WTC11 (cell line): ENCODE results near the gene NDUFA3. TPM values are rescaled to one million over a fixed set of nuclear protein-coding genes. Genes with fewer than 3 reads are reported as not detected.

ENCODE experiments used
- ATAC-seq: fragments of 200-7000 bp; cut with Tn5 transposase; 2 replicates; pipeline ENCODE4 v1.10.0; 2021; ENCODE audit warnings: mild to moderate bottlenecking, moderate library complexity
- CTCF ChIA-PET: fragments of 300-600 bp; sonication (Branson Sonifier 250); formaldehyde crosslinking; loops from one replicate; lab custom pipeline; 2021; ENCODE audit warnings: antibody characterized with exemption; lab: Charles Lee
- POLR2A ChIA-PET: fragments of 350-600 bp; sonication (Branson Sonifier 250); formaldehyde crosslinking; loops from one replicate; lab custom pipeline; 2021; ENCODE audit warnings: antibody characterized with exemption; lab: Charles Lee
- DNase-seq: peaks from one replicate; pipeline ENCODE4 v3.0.0; 2021; ENCODE audit warnings: low spot score
- H3K27ac Mint-ChIP-seq: 2 replicates; pipeline ENCODE4 v1.8.0; 2021; ENCODE audit warnings: mixed read lengths
- H3K27me3 Mint-ChIP-seq: 2 replicates; pipeline ENCODE4 v1.8.0; 2021; ENCODE audit warnings: low read depth, mild to moderate bottlenecking, moderate library complexity, mixed read lengths
- H3K36me3 Mint-ChIP-seq: 2 replicates; pipeline ENCODE4 v1.8.0; 2021; ENCODE audit warnings: mixed read lengths
- H3K4me1 Mint-ChIP-seq: 2 replicates; pipeline ENCODE4 v1.8.0; 2022; ENCODE audit warnings: mixed read lengths
- H3K4me3 Mint-ChIP-seq: 2 replicates; pipeline ENCODE4 v1.8.0; 2021; ENCODE audit warnings: mild to moderate bottlenecking, moderate library complexity, mixed read lengths
- H3K9me3 Mint-ChIP-seq: 2 replicates; pipeline ENCODE4 v1.8.0; 2021; ENCODE audit warnings: mixed read lengths
- FOXP4 ChIP-seq: sonication (generic); formaldehyde crosslinking; IDR thresholded peaks from 2 replicates; pipeline ENCODE4 v1.8.0; 2022; ENCODE audit warnings: mild to moderate bottlenecking, missing genetic modification reagents
- KAT7 ChIP-seq: sonication (generic); formaldehyde crosslinking; IDR thresholded peaks from 2 replicates; pipeline ENCODE4 v1.8.1; 2023; ENCODE audit warnings: missing genetic modification reagents, mild to moderate bottlenecking, borderline replicate concordance
- MAX ChIP-seq: sonication (generic); formaldehyde crosslinking; IDR thresholded peaks from 2 replicates; pipeline ENCODE4 v1.8.0; 2022; ENCODE audit warnings: mild to moderate bottlenecking, missing genetic modification reagents
- TEAD4 ChIP-seq: sonication (generic); formaldehyde crosslinking; IDR thresholded peaks from 2 replicates; pipeline ENCODE4 v1.8.0; 2022; ENCODE audit warnings: mild to moderate bottlenecking, missing genetic modification reagents
- ZNF121 ChIP-seq: sonication (generic); formaldehyde crosslinking; IDR thresholded peaks from 2 replicates; pipeline ENCODE4 v1.8.0; 2023; ENCODE audit warnings: missing genetic modification reagents
- total RNA-seq: library from RNA; stranded (reverse); gene quantifications from 3 replicates; pipeline ENCODE4 v1.2.3, GENCODE V29; 2021

Gene NDUFA3
- total RNA-seq, 1 experiment from 2014 or later = 181 TPM

GRCh38 chr19:54156953-54157352 is 54.3 kb downstream of the NDUFA3 start:
- TF ChIP-seq MAX (CRISPR knock-in tag) = no peak
- TF ChIP-seq ZNF121 (CRISPR knock-in tag) = no peak
- TF ChIP-seq TEAD4 (CRISPR knock-in tag) = no peak
- TF ChIP-seq FOXP4 = no peak
- no peak for TF ChIP-seq KAT7 (CRISPR knock-in tag)
- H3K4me1 Mint-ChIP-seq = peaks cover 19% of the 10 kb centered on the region
- POLR2A ChIA-PET = no interaction called here
- H3K36me3 Mint-ChIP-seq = peaks cover 38% of the 10 kb centered on the region
- H3K9me3 Mint-ChIP-seq = no peaks in the 10 kb centered on the region
- ATAC-seq (no peak), DNase-seq (no peak)
- no peak overlapping the region for H3K4me3 Mint-ChIP-seq
- no peak overlapping the region for H3K27ac Mint-ChIP-seq
- CTCF ChIA-PET = interaction anchor here (0.6 kb wide), 1 partner anchor 304 kb away, joined by 3 read pairs; no protein-coding TSS in a partner anchor
- H3K27me3 Mint-ChIP-seq = no peaks in the 10 kb centered on the region; the same call in 1 of the 2 replicates

Other genes with a start within 250 kb of the NDUFA3 start
- gene MYADM, start 235.0 kb upstream of the NDUFA3 start, total RNA-seq = 78.6 to 86.4 TPM (median 79.7 TPM) in 3 replicates
- 23.0 to 30.0 TPM (median 27.5 TPM) in 3 replicates for gene PRKCG, start 220.7 kb upstream of the NDUFA3 start, total RNA-seq
- gene CACNG7, start 193.6 kb upstream of the NDUFA3 start, total RNA-seq = 33.3 to 44.1 TPM (median 43.2 TPM) in 3 replicates
- gene CACNG8, start 139.9 kb upstream of the NDUFA3 start, total RNA-seq = 12.5 to 15.7 TPM (median 15.1 TPM) in 3 replicates
- gene CACNG6, start 111.2 kb upstream of the NDUFA3 start, total RNA-seq = 2.5 to 3.3 TPM (median 2.5 TPM) in 3 replicates
- gene VSTM1, start 39.0 kb upstream of the NDUFA3 start, total RNA-seq = not detected in 3 replicates
- not detected in 3 replicates for gene TARM1, start 21.5 kb upstream of the NDUFA3 start, total RNA-seq
- gene OSCAR, start 2.1 kb upstream of the NDUFA3 start, total RNA-seq = 1.7 to 2.7 TPM (median 2.3 TPM) in 3 replicates
- gene TFPT, start 12.8 kb downstream of the NDUFA3 start, total RNA-seq = 20.5 to 24.6 TPM (median 24.2 TPM) in 3 replicates
- 82.3 to 92.8 TPM (median 89.5 TPM) in 3 replicates for gene PRPF31, start 12.9 kb downstream of the NDUFA3 start, total RNA-seq
- 90.7 to 96.8 TPM (median 93.3 TPM) in 3 replicates for gene CNOT3, start 34.9 kb downstream of the NDUFA3 start, total RNA-seq
- 4.6 to 5.4 TPM (median 4.9 TPM) in 3 replicates for gene LENG1, start 56.9 kb downstream of the NDUFA3 start, total RNA-seq
- gene TMC4, start 70.3 kb downstream of the NDUFA3 start, total RNA-seq = 9.3 to 14.7 TPM (median 13.8 TPM) in 3 replicates
- gene MBOAT7, start 86.7 kb downstream of the NDUFA3 start, total RNA-seq = 109 to 126 TPM (median 113 TPM) in 3 replicates
- gene TSEN34, start 88.5 kb downstream of the NDUFA3 start, total RNA-seq = 32.0 to 34.3 TPM (median 32.5 TPM) in 3 replicates
- gene RPS9, start 98.0 kb downstream of the NDUFA3 start, total RNA-seq = 1,828 to 2,106 TPM (median 2,018 TPM) in 3 replicates
- not detected in 3 replicates for gene LILRB3, start 120.2 kb downstream of the NDUFA3 start, total RNA-seq
- gene LILRA6, start 139.9 kb downstream of the NDUFA3 start, total RNA-seq = not detected in 3 replicates
- gene LILRB5, start 154.4 kb downstream of the NDUFA3 start, total RNA-seq = 0.07 to 0.11 TPM (median 0.09 TPM) in 3 replicates
- 0.11 TPM in 1 of 3 replicates, not detected in the others for gene LILRB2, start 178.3 kb downstream of the NDUFA3 start, total RNA-seq
- gene LILRA5, start 210.3 kb downstream of the NDUFA3 start, total RNA-seq = 0.25 TPM in 1 of 3 replicates, not detected in the others
- not detected in 3 replicates for gene LILRA4, start 236.3 kb downstream of the NDUFA3 start, total RNA-seq